KG1 (cell line): ENCODE data around the gene FTO.

Experiments
- DNase-seq: peaks from one replicate; lab custom pipeline; 2025; lab: John Stamatoyannopoulos, UW

Gene FTO

DNA sequence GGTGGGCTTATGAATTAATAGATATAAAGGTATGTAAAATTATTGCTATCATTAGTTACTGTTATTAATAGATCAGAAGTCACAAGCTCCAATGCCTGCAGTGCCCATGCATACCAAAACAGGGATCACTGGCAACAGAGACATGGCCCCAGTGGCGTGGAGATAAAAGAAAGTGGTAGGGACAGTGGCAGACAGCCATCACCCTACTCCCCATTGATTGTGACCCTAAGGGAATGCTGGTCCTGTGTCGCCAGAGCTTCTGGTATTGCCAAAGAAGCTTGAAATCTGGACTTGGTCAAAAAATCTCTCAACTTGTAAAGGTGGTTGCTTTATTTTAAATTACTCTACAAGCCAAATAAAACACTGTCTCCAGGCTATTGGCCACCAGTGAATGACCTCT, 303.5 kb downstream of the FTO start:
- DNase-seq: no peak

DNA sequence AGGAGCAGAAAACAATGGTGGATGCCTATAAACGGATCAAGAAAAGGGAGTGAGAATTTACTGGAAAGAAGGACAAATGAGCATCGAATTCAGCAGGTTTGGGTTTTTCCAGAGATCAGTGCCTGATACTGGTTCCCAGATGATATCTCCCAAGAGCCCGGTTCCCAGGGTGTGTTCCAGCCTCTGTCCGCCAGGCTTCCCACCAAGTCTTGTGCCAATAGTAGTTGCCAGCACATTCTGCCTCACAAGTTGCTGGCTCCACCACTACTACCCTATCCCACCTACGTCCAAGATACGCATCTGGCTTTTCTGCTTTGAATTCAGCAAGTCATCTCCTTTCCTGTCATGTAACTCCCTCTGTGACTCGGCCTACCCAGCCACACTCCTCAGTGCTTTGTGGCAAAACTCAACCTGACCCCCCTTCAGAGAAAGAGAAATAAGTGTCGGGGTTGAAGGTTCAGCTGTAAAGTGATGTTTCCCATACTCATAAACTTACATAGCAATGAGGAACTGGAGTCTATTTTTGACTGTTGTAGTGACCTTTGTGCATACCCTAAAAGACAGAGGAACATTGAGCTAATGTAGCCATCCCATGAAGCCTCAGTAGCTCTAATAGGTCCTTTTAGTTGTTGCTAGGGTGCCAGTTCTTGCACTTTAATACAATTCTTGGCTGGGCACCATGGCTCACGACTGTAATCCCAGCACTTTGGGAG, 305.7 kb downstream of the FTO start:
- DNase-seq: no peak

DNA sequence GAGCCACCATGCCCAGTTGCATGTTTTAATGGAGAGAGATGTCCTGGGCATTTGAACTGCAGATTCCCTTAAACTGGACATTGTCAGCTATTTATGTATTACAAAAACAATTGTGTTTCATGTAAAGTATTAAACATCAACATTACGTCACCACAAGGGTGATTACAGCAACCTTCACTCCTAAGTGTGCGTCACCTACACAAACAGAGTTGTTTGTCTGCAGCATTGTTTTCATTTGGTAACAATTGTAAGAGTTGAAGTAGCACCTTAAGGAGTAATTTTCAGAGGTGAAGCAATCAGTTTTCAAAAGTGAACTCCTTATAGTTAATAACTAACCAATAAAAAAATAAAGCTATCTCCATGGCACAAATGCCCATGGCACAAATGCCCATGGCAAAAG, 311.2 kb downstream of the FTO start:
- DNase-seq: no peak

DNA sequence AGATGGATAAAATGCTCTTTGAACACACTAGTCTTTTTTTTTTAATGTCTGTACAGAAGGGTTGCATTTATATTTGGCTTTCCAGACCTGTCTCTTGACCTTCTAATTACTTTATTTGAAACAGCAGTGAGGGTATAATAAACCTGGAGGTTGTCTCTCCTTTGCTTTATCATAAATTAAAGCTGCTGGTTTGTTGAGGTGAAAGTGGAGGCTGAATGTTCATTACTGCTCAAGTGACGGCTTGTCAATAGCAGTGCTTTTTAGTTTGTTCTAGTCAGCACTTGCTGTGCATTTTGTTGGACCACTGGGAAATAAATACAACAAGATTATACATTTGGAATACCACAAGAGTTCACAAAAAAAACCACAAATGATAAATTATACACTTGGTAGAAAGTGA, 318.4 kb downstream of the FTO start:
- no peak for DNase-seq

DNA sequence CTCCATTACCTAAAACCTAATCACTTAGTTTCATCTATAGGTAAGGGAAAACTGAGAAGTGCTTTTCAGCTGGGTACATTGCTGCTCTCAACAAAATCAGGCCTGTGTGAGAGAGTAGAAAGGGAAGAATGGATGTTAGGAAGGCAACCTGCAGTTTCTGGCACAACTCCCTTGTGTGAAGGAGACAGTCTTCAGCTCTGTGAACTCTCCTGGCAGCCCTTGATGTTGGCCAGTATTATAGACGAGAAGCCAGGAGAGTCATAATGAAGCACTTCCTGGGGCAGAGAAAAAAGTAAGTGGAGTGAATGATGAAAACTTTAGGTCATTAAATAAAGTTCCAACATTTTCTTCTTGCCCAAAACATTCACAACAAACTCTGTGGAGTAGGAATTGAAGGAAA, 322.5 kb downstream of the FTO start:
- no peak for DNase-seq

DNA sequence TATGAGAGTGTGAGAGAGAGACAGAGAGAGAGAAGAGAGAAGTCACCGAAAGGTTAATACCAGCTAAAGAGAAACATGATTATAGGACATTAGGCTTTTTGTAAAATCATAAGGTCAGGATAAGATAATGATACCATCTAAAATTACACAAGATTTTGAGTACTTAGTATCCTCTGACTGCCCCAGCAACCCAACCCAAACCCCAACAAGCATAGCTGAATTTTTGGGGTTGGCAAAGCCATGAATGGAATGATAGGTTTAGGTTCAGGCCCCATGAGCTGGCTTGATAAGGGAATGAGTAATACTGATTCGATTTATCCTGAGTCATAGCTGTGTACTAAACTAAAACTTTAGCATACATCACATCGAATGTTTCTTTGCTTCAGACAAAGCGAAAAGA, 323.1 kb downstream of the FTO start:
- DNase-seq: no peak

DNA sequence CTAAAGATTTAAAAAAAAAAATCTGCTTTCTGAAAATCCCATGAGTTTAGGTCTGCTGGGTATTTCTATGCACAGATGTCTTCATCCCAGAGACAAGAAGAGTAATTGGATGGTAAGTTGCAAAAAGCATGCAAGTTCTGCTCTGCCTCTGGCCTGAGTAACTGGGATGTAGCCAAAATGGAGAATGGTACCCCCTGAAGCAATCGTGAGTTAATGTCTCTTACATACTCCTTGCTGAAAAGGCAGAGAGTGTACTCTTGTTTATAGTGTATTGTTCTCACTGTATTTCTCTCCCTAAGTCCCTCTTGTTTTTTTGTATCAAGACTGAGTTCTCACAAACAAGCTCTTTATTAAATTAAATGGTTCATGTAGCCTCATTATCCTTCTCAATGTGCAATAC, 323.6 kb downstream of the FTO start:
- DNase-seq: no peak

DNA sequence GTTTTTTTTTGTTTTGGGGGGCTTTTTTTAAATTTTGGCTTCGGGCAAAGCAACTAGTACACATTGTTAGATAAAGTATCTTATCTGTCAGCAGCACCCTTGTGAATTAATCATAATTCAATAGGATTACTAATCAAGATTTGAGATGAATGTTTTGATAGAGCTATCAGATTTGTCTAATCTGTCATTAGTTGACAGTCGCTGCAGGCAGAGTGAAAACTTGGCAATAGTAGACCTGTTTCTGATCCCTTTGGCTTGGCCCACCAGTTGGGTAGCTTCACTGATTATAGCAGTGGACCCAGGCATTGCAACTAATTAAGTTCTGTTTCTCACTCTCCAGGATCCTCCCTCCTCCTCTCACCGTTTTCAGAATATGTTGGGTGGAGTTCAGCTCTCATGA, 324.0 kb downstream of the FTO start:
- DNase-seq: no peak

DNA sequence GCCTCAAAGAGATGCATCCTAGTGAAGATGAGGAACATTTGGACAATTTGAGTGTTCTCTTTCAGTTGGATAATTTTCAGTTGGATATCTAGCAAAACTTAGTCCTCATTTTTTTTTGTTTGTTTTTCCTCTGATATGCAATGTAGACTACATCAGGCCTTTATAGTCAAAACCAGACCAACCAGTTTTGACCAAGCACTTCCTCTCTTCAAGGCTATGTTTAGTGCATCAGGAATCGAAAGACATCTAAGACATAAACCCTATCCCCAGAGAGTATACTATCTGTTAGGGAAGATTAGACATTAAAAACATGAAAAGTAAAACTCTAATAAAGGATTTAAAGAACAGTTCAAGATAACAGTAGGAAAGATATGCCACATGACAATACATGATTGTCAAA, 326.5 kb downstream of the FTO start:
- DNase-seq: no peak

DNA sequence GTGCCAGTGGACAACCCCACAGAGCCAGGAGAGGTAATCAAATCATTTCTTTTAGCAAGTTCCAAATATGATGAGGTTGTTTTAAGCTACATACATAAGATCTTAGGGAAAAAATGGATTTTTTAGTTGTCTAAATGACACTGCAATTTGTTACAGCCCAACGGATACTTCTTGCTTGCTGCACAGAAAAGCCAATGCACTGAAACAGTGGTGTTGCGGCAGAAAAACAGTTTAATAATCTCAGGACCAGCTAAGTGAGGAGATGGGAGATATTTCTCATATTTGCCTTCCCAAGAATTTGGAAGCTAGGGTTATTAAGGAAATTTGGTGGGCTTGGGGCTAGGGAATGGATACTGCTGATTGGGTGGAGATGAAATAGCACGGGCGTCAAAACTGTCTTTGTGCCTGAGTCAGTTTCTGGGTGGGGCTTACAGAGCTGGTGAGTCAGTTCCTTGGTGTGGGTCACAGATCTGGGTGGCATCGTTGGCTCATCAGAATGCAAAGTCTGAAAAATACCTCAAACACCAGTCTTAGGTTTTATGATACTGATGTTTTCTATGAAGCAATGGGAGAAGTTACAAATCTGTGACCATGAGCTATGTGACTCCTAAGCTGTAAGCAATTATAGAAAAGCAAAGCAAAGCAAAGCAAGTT, 327.3 kb downstream of the FTO start:
- no peak for DNase-seq

DNA sequence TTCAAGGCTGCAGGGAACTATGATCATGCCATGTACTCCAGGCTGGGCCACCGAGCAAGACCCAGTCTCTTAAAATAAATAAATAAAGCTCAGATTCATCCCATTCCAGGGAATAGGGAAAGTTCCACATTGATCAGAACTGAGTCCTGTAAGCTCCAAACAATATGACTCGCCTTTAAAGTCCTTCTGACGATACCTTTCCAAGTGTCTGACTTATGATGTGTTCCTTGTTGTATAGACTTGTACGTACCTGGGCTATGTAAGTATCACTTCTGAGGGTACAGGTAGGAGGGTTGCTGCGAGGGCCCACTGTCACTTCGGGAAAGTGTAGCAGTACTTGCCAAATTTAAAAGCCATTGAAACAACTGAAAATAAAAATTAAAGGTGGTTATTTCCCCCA, 329.8 kb downstream of the FTO start:
- DNase-seq: no peak

DNA sequence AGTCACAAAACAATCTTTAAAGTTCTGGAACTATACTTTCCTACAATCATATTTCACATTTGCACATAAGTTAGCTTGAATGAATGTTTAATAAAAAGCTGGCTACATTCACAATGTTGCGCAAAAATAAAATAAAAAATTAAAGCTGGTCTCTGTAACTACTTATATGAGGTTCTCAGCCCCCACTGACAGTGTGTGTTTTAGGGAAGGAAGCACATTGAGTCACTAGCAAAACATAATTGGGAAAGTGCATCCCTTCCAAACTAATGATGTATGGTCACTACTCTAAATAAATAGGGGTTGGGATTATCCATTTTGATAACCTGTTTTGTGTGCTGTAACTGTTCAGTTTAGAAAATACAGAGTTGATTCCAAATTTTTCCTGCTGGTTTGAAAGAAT, 330.7 kb downstream of the FTO start:
- no peak for DNase-seq

DNA sequence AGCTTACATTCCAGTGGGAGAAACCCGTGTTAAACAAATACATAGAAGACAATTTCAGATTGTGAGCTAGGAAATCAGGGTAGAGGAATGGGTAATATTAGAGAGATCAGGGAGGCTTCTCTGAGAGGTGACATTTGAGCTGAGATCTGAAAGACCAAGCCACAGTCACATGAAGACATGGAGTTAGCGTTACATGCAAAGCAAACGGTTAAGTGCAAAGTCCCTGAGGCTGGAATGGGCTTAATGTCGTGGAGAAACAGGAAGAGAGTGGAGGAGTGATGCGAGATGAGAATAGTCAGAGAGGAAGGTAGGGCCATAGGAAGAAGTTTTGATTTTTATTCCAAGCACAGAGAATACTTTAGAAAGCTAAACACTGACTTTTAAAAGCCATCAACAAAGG, 336.5 kb downstream of the FTO start:
- no peak for DNase-seq

DNA sequence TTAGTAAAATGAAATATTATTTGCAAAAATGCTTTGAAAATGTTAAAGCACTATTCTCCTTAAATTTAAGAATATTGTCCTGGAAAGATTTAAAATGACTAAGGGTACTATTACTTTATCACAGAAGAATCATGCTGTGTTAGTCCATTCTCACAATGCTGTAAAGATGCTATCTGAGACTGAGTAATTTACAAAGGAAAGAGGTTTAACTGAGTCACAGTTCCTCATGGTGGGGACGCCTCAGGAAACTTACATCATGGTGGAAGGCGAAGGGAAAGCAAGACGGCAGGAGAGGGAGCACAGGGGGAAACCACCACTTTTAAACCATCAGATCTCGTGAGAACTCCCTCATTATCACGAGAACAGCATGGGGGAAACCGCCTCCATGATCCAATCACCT, 337.0 kb downstream of the FTO start:
- DNase-seq: no peak

DNA sequence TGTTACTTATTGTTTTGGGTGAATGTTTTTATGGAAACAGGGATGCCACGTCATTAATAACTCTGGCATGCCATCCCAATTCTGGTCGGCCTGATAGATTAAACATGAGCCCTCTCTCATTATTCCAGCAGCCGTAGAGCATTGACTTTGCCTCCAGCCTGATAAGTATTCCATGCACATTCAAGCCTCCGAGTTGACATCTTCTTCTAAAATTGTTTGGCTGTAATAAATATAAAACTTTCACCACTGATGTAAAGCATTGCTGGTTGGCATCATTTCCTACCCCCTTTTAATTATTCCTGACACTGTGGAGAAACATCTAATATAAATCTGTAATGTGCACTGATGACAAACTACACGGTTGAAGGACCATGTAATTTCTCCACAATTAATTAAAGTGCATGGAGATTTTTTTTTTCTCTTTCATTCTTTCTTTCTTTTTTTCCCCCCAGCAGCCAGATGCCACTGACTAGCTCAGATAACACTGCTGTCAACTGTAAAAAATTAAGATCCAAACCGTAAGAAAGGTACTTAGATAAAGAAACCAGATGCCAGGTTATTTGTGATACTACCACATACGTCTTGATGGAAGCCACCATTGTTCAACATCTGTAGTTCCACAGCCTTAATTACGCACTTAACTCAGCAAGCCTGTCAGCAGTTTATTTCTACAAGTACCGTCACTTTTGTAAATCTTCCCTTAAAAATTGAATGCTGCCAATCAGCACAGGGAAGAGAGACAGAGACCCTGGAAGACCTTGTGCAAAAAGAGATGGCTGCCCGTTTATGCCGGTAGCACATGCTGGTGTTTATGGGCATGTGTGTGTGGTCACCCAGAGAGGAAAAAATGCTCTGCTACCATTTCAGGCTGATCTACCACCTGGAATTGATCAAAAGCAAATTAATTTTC, 344.9 kb downstream of the FTO start:
- no peak for DNase-seq

DNA sequence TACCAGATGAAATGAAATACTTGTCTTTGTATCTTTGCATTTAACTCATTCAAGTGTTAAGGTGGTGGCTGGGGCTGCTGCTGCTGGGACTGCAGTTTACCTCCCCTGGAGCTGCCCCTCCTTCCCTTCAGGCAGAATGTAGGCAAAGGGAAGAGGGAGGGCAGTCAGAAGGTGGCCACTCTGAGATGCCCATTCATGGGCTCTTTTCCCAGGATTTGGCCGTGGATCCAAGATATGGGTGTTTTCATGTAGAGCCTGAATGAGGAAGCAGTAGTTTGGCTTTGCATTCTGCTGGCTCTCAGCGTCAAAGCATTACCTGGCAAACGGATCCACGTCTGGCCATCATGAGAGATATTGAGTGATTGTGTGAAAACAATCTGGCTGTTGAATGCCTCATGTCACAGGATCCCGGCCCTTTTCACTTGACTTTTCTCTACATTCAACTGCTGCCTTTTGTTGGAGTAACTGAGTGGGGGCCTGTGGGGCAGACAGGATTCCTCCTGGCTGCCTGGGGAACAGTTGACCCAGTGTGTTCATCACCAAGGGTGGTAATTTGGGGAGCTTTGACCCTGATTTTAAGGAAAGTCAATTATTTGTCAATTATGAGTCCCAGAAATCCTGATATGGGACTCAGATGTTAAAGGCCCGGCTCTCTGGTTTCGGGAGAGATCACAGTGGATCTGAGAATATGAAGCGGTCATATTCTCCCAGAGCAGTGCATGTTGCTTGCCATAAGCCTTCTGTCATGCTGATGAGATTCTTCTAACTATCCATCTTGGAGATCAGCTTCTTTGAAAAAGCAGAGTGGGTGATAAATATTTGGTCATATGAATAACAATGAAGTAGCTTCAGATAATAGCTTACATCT, 345.9 kb downstream of the FTO start:
- no peak for DNase-seq

DNA sequence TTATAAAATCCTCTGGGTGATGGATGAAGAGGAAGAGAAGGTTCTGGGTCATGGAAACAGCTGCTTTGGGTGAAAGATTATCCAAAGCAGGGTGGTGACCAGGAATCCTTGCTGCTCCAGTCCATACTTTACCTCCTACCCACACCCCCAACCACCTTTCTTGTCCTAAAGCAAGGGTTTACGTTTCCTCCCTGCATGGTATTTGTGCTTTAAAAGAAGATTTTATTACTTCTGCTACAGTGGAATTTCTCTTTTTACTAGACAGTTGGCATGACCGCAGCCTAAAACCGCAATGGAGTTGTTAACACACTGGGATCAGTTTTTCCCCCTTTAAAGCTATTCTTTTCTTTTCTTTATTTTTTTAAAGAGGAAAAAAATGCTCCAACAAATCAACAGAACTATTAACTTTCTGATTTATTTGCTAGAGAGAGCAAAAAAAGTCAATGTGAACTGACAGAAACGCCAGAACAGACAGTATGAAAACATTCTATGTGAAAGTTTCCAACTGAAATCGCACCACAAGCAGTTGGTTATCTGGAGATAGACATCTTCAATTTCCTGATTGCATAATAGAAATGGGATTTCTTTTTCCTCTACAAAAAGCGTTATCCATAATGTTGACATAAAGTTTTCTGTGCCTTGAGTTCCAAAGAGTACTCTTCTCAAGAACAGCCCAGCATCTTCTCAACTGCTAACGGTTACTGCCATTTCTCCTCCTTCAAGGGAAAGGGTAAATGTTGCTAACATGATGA, 346.7 kb downstream of the FTO start:
- DNase-seq: peak; percentile 57

DNA sequence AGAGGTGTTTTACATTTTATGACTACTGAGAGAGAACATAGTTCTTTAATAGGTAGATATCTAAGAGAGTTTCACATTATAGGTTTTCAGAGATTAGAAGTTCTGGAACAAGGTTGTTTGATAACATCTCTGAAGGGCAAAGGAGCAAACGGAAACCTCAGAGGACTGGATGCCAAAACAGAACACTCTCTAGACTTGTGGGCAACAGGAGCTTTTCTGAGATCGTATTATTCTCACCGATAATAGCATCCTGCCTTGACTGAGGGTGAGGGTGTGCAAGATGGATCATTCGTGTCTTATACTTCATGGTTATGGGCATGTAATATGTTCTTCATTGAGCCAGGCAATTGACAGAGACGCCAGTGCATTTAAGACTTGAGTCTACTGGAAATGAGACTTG, 347.9 kb downstream of the FTO start:
- no peak for DNase-seq

DNA sequence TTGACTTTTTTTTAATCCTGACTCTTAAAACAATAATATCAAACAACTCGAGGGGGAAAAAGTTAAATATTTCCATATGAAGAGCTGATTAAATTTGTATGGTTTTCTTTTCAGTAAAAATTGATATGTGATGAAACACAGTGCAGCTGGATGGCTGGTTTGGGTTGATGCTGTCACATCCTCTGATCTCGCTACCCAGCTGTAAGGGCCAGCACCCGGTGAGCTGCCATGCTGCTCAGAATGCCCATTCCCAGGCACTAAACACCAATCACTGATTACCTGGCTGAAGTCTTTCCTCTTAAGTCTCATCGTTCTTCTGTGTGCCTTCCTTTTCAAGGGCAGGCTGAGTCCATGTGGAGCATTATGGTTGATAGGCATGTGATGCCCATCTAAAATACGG, 348.3 kb downstream of the FTO start:
- no peak for DNase-seq

DNA sequence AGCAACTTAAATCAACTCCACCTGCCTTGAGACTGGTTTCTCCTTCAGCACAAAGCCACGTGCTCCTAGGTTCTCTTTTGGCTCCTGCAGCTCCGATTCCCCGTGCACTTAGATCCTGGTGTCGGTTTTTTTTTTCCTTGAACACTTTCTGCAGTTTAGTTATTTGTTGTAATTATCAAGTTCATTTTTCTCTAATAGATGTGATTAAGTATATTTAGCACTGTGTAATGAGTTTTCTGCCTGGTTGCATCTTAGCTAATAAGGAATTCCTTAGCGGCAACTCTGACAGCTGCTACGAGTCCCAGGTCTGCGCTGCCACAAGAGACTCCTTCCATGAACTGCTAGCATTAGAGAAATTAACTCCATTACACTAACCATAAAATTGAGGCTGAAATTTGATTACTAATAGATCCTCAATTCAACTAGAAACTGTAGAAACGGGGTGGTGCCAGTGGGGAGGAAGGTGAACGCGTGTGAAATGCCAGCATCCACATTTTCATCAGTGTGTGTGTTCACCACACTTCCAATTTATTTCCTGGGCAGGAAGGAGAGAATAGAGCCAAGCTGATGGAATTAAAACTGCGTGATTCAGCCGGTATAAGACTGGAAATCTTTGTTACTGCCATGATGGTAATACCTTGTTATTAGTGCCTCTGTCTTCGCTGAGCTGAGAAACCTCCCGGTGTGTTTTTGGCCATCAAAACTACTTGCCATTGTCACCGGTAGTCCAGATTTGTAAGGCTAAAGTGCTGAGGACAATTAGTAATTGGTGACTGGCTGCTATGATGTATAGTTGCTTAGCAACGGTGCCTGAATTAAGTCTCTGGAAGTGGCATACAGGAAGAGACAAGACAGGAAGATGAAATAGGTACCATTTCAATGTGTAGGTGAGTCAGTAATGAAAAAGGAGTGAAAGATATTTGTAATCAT, 350.2 kb downstream of the FTO start:
- no peak for DNase-seq
